ENCODE results near the gene D2HGDH. TPM values are rescaled to one million over a fixed set of nuclear protein-coding genes. Genes with fewer than 3 reads are reported as not detected.
"Not testable (repeated sequence)": the region's sequence is repeated elsewhere in the genome, so short reads cannot be mapped to it uniquely, and the experiment has no call there.

Gene D2HGDH
- total and polyA plus RNA-seq, 3 donors from 2014 or later, result 15.6 to 37.7 (median 36.1) TPM

DNA sequence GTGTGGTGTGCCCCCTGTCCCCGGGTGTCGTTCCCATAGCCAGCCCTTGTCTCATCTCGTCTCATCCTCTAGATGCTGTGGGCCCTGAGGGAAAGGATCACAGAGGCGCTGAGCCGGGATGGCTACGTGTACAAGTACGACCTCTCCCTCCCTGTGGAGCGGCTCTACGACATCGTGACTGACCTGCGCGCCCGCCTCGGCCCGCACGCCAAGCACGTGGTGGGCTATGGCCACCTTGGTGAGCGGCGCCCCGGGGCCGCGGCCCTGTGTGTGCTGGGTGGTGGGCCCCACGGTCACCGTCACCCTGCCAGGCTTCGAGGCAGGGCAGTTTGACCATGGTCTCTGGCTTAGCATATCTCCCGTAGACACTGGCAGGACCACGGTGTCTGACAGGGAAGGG, 21.3 kb downstream of the D2HGDH start:
- Histone ChIP-seq H3K27ac (no peak overlapping the region), H3K36me3 (ENCODE audit: low read depth, missing control alignments) (no peaks in the 10 kb centered on the region), H3K4me3 (no peak overlapping the region), H3K4me1 (no peaks in the 10 kb centered on the region), H3K27me3 (no peaks in the 10 kb centered on the region), H3K9me3 (no peaks in the 10 kb centered on the region)
- intact Hi-C loops (cut with DNase I; ENCODE audit: low total_unique reads), result no loop called here
- TF ChIP-seq POLR2A (IDR thresholded peaks at IDR 0.05), result no peak
- TF ChIP-seq, protein P1, sequence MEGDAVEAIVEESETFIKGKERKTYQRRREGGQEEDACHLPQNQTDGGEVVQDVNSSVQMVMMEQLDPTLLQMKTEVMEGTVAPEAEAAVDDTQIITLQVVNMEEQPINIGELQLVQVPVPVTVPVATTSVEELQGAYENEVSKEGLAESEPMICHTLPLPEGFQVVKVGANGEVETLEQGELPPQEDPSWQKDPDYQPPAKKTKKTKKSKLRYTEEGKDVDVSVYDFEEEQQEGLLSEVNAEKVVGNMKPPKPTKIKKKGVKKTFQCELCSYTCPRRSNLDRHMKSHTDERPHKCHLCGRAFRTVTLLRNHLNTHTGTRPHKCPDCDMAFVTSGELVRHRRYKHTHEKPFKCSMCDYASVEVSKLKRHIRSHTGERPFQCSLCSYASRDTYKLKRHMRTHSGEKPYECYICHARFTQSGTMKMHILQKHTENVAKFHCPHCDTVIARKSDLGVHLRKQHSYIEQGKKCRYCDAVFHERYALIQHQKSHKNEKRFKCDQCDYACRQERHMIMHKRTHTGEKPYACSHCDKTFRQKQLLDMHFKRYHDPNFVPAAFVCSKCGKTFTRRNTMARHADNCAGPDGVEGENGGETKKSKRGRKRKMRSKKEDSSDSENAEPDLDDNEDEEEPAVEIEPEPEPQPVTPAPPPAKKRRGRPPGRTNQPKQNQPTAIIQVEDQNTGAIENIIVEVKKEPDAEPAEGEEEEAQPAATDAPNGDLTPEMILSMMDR (IDR thresholded peaks at IDR 0.05), result no peak
- 93 to 94% methylated on average over 12 to 27 of the region's 27 CpGs for WGBS, 2 donors
- DNase-seq, result no peak

DNA sequence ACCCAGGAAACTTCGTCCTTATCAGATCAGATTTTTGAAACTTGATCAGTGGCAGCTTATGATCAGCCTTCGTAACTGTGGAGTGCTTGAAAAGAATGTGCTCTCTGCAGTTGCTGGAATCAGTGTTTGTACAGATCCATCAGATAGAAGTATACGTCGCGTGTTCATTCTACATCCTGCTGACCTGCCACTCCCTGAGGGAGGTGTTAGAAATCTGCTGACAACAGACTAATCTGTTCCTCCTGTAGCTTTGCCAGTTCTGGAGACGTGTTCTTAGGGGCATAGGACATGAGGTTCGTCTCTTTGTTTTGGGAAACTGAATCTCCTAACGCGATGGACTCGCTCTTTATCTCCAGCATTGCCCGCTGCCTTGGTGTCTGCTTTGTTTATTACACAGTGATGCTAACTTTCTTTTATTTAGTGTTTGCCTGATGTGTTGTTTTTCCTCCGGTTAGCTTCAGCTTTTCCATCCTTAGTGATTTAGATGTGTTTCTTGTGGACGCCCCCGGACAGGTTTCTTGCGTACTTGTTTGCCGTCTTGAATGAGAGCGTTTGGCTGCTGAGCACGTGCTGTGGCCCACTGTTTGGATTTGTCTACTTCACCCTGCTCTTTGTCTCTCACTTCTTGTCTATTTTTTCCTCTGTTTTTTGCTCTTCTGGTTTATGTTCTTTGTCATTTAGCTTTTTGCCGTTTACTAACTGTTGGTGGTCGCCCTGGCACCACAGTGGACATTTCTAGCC, 24.8 kb downstream of the D2HGDH start:
- Histone ChIP-seq H3K4me3 (no peak overlapping the region), H3K27ac (no peak overlapping the region), H3K9me3 (no peaks in the 10 kb centered on the region), H3K36me3 (ENCODE audit: low read depth, missing control alignments) (no peaks in the 10 kb centered on the region), H3K27me3 (no peaks in the 10 kb centered on the region), H3K4me1 (no peaks in the 10 kb centered on the region)
- intact Hi-C loops (cut with DNase I; ENCODE audit: low total_unique reads), result no loop called here
- TF ChIP-seq, protein P1 (IDR thresholded peaks at IDR 0.05), result no peak
- TF ChIP-seq POLR2A (IDR thresholded peaks at IDR 0.05), result no peak
- no peak for DNase-seq
- 74 to 81% methylated on average over 20 of the region's 20 CpGs for WGBS, 2 donors

DNA sequence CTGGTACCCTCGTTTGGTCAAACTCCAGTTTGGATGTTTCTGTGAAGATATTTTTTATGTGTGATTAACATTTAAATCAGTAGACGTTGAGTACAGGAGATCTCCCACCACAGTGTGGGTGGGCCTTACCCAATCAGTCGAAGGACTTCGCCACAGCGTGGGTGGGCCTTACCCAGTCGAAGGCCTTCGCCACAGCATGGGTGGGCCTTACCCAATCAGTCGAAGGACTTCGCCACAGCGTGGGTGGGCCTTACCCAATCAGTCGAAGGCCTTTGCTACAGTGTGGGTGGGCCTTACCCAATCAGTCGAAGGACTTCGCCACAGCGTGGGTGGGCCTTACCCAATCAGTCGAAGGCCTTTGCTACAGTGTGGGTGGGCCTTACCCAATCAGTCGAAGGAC, 25.5 kb downstream of the D2HGDH start:
- WGBS, 2 donors, result 79 to 86% methylated on average over 10 to 15 of the region's 16 CpGs
- H3K36me3 ChIP-seq (ENCODE audit: low read depth, missing control alignments); H3K4me3 ChIP-seq; H3K9me3 ChIP-seq; H3K27me3 ChIP-seq; DNase-seq; H3K4me1 ChIP-seq; H3K27ac ChIP-seq; intact Hi-C loops (cut with DNase I; ENCODE audit: low total_unique reads): not testable (repeated sequence)

DNA sequence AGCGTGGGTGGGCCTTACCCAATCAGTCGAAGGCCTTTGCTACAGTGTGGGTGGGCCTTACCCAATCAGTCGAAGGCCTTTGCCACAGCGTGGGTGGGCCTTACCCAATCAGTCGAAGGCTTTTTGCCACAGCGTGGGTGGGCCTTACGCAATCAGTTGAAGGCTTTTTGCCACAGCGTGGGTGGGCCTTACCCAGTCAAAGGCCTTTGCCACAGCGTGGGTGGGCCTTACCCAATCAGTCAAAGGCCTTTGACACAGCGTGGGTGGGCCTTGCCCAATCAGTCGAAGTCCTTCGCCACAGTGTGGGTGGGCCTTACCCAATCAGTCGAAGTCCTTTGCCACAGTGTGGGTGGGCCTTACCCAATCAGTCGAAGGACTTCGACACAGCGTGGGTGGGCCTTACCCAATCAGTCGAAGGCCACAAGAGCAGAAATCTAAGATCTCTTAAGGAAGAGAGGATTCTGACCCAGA, 25.9 kb downstream of the D2HGDH start:
- no peak overlapping the region for H3K27ac ChIP-seq
- WGBS, 2 donors, result 83 to 90% methylated on average over 13 to 17 of the region's 17 CpGs
- no peaks in the 10 kb centered on the region for H3K36me3 ChIP-seq (ENCODE audit: low read depth, missing control alignments)
- intact Hi-C loops (cut with DNase I; ENCODE audit: low total_unique reads), result no loop called here
- no peak overlapping the region for H3K4me3 ChIP-seq
- TF ChIP-seq, protein P1 (IDR thresholded peaks at IDR 0.05), result no peak
- TF ChIP-seq POLR2A (IDR thresholded peaks at IDR 0.05), result no peak
- no peak for DNase-seq
- H3K4me1 ChIP-seq, result no peaks in the 10 kb centered on the region
- H3K27me3 ChIP-seq, result no peaks in the 10 kb centered on the region
- H3K9me3 ChIP-seq, result no peaks in the 10 kb centered on the region

DNA sequence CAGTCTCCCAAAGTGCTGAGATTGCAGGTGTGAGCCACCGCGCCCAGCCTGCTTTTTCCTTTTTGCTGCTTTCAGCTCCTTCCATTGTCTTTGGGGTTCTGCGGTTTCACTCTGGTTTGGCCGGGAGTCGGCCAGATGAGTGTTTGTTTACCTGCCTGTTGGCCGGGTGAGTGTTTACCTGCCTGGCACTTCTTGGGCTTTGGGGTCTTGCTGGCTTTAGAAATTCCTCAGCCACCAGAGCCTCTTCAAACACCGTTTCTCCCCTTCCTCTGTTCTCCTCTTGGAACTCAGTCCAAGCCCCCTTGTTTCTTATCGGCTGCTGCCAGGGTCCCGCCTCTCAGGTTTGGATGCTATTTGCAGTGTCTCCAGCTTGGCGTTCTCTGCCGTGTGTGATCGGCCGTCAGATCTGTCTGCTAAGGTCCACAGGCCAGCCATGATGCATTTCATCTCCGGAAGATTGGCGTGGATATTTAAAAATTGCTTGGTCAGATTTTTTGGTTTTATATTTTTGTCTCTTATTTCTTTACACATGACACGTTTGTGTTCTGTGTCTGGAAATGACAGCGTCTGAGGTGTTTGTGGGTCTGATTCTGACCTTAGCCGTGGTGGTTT, 28.0 kb downstream of the D2HGDH start:
- no peak for DNase-seq
- H3K36me3 ChIP-seq (ENCODE audit: low read depth, missing control alignments), result no peaks in the 10 kb centered on the region

More for the DNA sequence above, 28.0 kb downstream of the D2HGDH start:
- TF ChIP-seq POLR2A (IDR thresholded peaks at IDR 0.05), result no peak
- TF ChIP-seq, protein P1 (IDR thresholded peaks at IDR 0.05), result no peak
- H3K9me3 ChIP-seq, result no peaks in the 10 kb centered on the region
- no peaks in the 10 kb centered on the region for H3K27me3 ChIP-seq
- 86 to 91% methylated on average over 17 to 18 of the region's 18 CpGs for WGBS, 2 donors
- intact Hi-C loops (cut with DNase I; ENCODE audit: low total_unique reads), result no loop called here
- no peak overlapping the region for H3K27ac ChIP-seq
- no peaks in the 10 kb centered on the region for H3K4me1 ChIP-seq
- no peak overlapping the region for H3K4me3 ChIP-seq

Data from testis (tissue), 3 donors.